Mucosa of gallbladder (tissue), 1 donor: ENCODE results near the gene ZG16. TPM values are rescaled to one million over a fixed set of nuclear protein-coding genes. Genes with fewer than 3 reads are reported as not detected.
A peak's percentile ranks its signal among the peaks of the same experiment; 100 is the strongest.

Experiments
- DNase-seq: peaks from one replicate; pipeline ENCODE4 v3.0.0-alpha.2; 2020; ENCODE audit warnings: low spot score
- total RNA-seq: library from RNA; stranded (reverse); gene quantifications from one replicate; pipeline ENCODE4 v1.2.1, GENCODE V29; 2021
- donor health status: DM: no; HTN: no; CAD: no.

Gene ZG16
- total RNA-seq, 1 donor from 2014 or later: not detected

GRCh38 chr16:29809031-29809747 is 31.1 kb downstream of the ZG16 start:
- no peak for DNase-seq

- DNase-seq: no peak
Measured at GRCh38 chr16:29809850-29810698, 32.0 kb downstream of the ZG16 start.

- DNase-seq: no peak
Measured at GRCh38 chr16:29810699-29811169, 32.7 kb downstream of the ZG16 start.

- DNase-seq: peak; percentile 95
Measured at GRCh38 chr16:29811170-29811895, 33.3 kb downstream of the ZG16 start.

GRCh38 chr16:29811896-29812665 is 34.0 kb downstream of the ZG16 start, which contains the start of gene PRRT2:
PRRT2 (plus strand) TSS chr16:29812193; CDS start chr16:29813055, 862 bp downstream.
- DNase-seq: no peak

- no peak for DNase-seq
Measured at GRCh38 chr16:29812754-29813643, 34.9 kb downstream of the ZG16 start.

GRCh38 chr16:29813644-29814562 is 35.8 kb downstream of the ZG16 start:
- DNase-seq: no peak

GRCh38 chr16:29814592-29814991 is 36.5 kb downstream of the ZG16 start:
- DNase-seq: no peak

GRCh38 chr16:29815032-29815721 is 37.1 kb downstream of the ZG16 start:
- no peak for DNase-seq

GRCh38 chr16:29815793-29816693 is 38.0 kb downstream of the ZG16 start, which contains the start of gene PAGR1:
PAGR1 (plus strand) TSS chr16:29816152; CDS start chr16:29816526, 374 bp downstream.
- peak; percentile 100 for DNase-seq

GRCh38 chr16:29816694-29817441 is 38.8 kb downstream of the ZG16 start:
- DNase-seq: peak; percentile 61

GRCh38 chr16:29818082-29818481 is 40.0 kb downstream of the ZG16 start:
- DNase-seq: no peak

GRCh38 chr16:29819506-29819905 is 41.5 kb downstream of the ZG16 start:
- no peak for DNase-seq

GRCh38 chr16:29820271-29820701 is 42.2 kb downstream of the ZG16 start, which contains the start of gene MVP:
MVP (plus strand) TSS chr16:29820462; CDS start chr16:29830550, 10,088 bp downstream.
- DNase-seq: peak; percentile 75

GRCh38 chr16:29820730-29821642 is 42.9 kb downstream of the ZG16 start:
- peak; percentile 82 for DNase-seq
